MM.1S (cell line): ENCODE measurements around the gene TRIM45.

Source experiments
- DNase-seq: peaks from one replicate; pipeline ENCODE4 v3.0.0-alpha.2; 2015
- H2AFZ ChIP-seq: fragments of 300-600 bp; sonication (generic); 2 replicates; pipeline ENCODE4 v1.6.0; 2016; ENCODE audit warnings: antibody characterized with exemption, low read length
- H3F3A ChIP-seq: fragments of 300-600 bp; sonication (generic); 2 replicates; pipeline ENCODE4 v1.6.1; 2016; ENCODE audit warnings: mild to moderate bottlenecking, antibody characterized with exemption, low read length, moderate library complexity, mixed read lengths; ENCODE audit not compliant: insufficient read depth
- H3K27ac ChIP-seq: fragments of 300-600 bp; sonication (generic); 2 replicates; pipeline ENCODE4 v1.5.1; 2016; ENCODE audit warnings: mild to moderate bottlenecking, low read length
- H3K27me3 ChIP-seq: fragments of 300-600 bp; sonication (generic); replicated peaks from 2 replicates; pipeline ENCODE4 v1.6.0; 2016; ENCODE audit warnings: low read length; ENCODE audit not compliant: insufficient read depth
- H3K36me3 ChIP-seq: fragments of 300-600 bp; sonication (generic); replicated peaks from 2 replicates; pipeline ENCODE4 v1.6.1; 2016; ENCODE audit warnings: mild to moderate bottlenecking, low read length, mixed read lengths; ENCODE audit not compliant: insufficient read depth
- H3K4me1 ChIP-seq: fragments of 300-600 bp; sonication (generic); 2 replicates; pipeline ENCODE4 v1.6.1; 2016; ENCODE audit warnings: low read length, mixed read lengths
- H3K4me2 ChIP-seq: fragments of 300-600 bp; sonication (generic); 2 replicates; pipeline ENCODE4 v1.6.0; 2016; ENCODE audit warnings: low read depth, low read length
- H3K4me3 ChIP-seq: fragments of 300-600 bp; sonication (generic); 2 replicates; pipeline ENCODE4 v1.5.1; 2016; ENCODE audit warnings: low read length, mixed read lengths
- H3K79me2 ChIP-seq: fragments of 300-600 bp; sonication (generic); 2 replicates; pipeline ENCODE4 v1.6.1; 2016; ENCODE audit warnings: mixed run types, low read length, mixed read lengths
- H3K9ac ChIP-seq: fragments of 300-600 bp; sonication (generic); 2 replicates; pipeline ENCODE4 v1.6.1; 2016; ENCODE audit warnings: low read length, mixed read lengths
- H3K9me2 ChIP-seq: fragments of 300-600 bp; sonication (generic); replicated peaks from 2 replicates; pipeline ENCODE4 v1.6.1; 2016; ENCODE audit warnings: mild to moderate bottlenecking, low read length, mixed read lengths; ENCODE audit not compliant: insufficient read depth
- H3K9me3 ChIP-seq: fragments of 300-600 bp; sonication (generic); replicated peaks from 2 replicates; pipeline ENCODE4 v1.6.1; 2016; ENCODE audit warnings: mild to moderate bottlenecking, low read length, mixed read lengths; ENCODE audit not compliant: insufficient read depth
- H4K20me1 ChIP-seq: fragments of 300-600 bp; sonication (generic); 2 replicates; pipeline ENCODE4 v1.6.1; 2016; ENCODE audit warnings: mild to moderate bottlenecking, low read length, moderate library complexity, mixed read lengths; ENCODE audit not compliant: insufficient read depth
- CTCF ChIP-seq: fragments of 300-600 bp; sonication (generic); IDR thresholded peaks from 2 replicates; pipeline ENCODE4 v1.5.1; 2016; ENCODE audit warnings: antibody characterized with exemption, low read length, mixed read lengths
- EZH2 ChIP-seq: fragments of 300-600 bp; sonication (generic); optimal IDR thresholded peaks from 2 replicates; pipeline ENCODE3; 2017; ENCODE audit warnings: low read depth, mild to moderate bottlenecking, antibody characterized with exemption, low read length, mixed read lengths
- EZH2phosphoT487 ChIP-seq: fragments of 300-600 bp; sonication (generic); IDR thresholded peaks from 2 replicates; pipeline ENCODE4 v1.6.1; 2018; ENCODE audit warnings: antibody characterized with exemption, low read length

TRIM45 gene

GRCh38 chr1:117097443-117097842 is 24.1 kb downstream of the TRIM45 start:
- H3K4me3 ChIP-seq, result no peak overlapping the region
- peaks cover 17% of the 10 kb centered on the region for H3F3A ChIP-seq
- no peak for DNase-seq
- TF ChIP-seq EZH2, result no peak
- H3K36me3 ChIP-seq, result no peaks in the 10 kb centered on the region
- H3K4me2 ChIP-seq, result peak overlapping the region; percentile 34; the same call in 1 of the 2 replicates
- H3K9me2 ChIP-seq, result no peaks in the 10 kb centered on the region
- H3K9me3 ChIP-seq, result no peaks in the 10 kb centered on the region
- no peaks in the 10 kb centered on the region for H4K20me1 ChIP-seq
- H3K4me1 ChIP-seq, result peaks cover 39% of the 10 kb centered on the region
- H3K27me3 ChIP-seq, result no peaks in the 10 kb centered on the region
- peak overlapping the region; percentile 67; the same call in 1 of the 2 replicates for H3K27ac ChIP-seq
- H3K9ac ChIP-seq, result no peak overlapping the region
- H3K79me2 ChIP-seq, result no peaks in the 10 kb centered on the region
- H2AFZ ChIP-seq, result no peak overlapping the region

DNA sequence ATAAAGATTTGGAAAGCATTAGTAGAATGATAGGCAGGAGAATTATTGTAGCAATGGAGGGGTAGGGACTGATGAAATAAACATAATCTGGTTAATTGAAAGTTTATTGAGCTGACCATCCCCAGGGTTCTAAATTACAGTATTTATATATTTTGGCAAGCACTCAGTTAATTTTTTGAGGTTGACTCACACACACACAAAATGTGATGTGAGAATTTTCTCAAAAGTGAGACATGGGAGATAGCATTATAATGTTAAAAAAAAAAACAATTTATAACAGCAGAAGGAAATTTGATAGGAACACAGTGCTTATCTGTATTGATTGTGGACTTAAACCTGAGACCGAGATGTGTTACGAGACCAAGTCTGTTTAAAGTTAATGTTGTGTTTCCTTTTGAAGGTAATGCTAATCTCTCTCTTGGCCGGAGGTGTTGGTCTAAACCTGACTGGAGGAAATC is 24.6 kb downstream of the TRIM45 start:
- Histone ChIP-seq H3K4me2 (no peak overlapping the region), H3K27me3 (no peaks in the 10 kb centered on the region), H3K79me2 (no peaks in the 10 kb centered on the region), H3K4me1 (peaks cover 39% of the 10 kb centered on the region), H3F3A (peaks cover 17% of the 10 kb centered on the region), H3K9me3 (no peaks in the 10 kb centered on the region), H4K20me1 (no peaks in the 10 kb centered on the region), H3K9me2 (no peaks in the 10 kb centered on the region), H2AFZ (no peak overlapping the region), H3K4me3 (no peak overlapping the region), H3K27ac (peak overlapping the region; percentile 67; the same call in 1 of the 2 replicates), H3K9ac (no peak overlapping the region), H3K36me3 (no peaks in the 10 kb centered on the region)
- no peak for TF ChIP-seq CTCF
- TF ChIP-seq EZH2, result no peak
- TF ChIP-seq EZH2phosphoT487, result no peak
- no peak for DNase-seq

DNA sequence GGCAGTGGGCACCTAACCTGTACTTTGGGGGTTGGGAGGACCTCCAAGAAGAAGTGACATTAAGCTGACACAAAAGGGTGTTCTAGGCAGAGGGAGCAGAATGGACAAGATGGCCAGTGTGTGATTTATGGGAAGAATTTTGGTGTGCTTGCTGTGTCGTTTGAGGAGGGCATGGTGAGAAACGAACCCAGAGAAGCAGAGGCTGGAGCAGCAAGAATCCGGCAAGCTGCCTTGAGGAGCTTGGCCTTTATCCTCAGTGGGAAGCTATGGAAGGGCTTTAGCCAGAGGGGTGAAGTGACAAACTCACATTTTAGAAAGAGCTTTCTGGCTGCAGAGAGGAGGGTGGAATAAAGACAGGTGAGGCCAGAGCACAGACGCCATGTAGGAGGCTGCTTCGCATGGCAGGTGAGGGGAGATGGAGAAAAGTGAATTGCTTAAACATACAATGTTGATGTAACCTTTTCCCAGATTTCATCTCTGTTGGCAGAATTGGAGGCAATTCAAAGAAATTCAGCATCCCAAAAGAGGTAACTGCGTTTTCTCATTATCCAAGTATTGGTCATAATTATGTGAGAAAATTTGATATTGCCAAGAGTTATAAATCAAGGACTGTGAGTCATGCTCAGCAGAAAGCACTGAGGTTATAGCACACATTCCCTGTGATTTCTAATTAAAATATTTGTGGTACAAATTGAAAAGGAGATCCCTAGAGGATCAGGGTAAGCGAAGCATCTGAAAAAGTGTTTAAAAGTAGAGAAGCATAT is 26.5 kb downstream of the TRIM45 start:
- Histone ChIP-seq H3K36me3 (no peaks in the 10 kb centered on the region), H3F3A (peaks cover 17% of the 10 kb centered on the region), H3K9me3 (no peaks in the 10 kb centered on the region), H3K4me2 (no peak overlapping the region), H3K27me3 (no peaks in the 10 kb centered on the region), H3K9ac (no peak overlapping the region), H3K4me1 (peaks cover 39% of the 10 kb centered on the region), H3K4me3 (no peak overlapping the region), H4K20me1 (no peaks in the 10 kb centered on the region), H3K27ac (no peak overlapping the region), H3K9me2 (no peaks in the 10 kb centered on the region), H3K79me2 (no peaks in the 10 kb centered on the region), H2AFZ (no peak overlapping the region)
- no peak for DNase-seq
- TF ChIP-seq CTCF (no peak), EZH2 (no peak), EZH2phosphoT487 (no peak)
